K562 (cell line): ENCODE results near the gene C17orf113. TPM values are rescaled to one million over a fixed set of nuclear protein-coding genes. Genes with fewer than 3 reads are reported as not detected.

ENCODE experiments used
- ATF1 ChIP-seq, 2 experiments: fragments of 450-650 bp in 1 of 2; IDR thresholded peaks; 2 replicates each; pipeline ENCODE4 v1.6.1; 2016; ENCODE audit warnings: missing compliant biosample characterization in 1 of 2, missing genetic modification characterization in 1 of 2
- BACH1 ChIP-seq: fragments of 200-800 bp; sonication (Bioruptor generic); IDR thresholded peaks from 2 replicates; pipeline ENCODE4 v1.6.1; 2016; ENCODE audit warnings: missing genetic modification characterization, missing compliant biosample characterization
- CBX1 ChIP-seq: sonication (generic); IDR thresholded peaks from 2 replicates; pipeline ENCODE4 v1.6.1; 2016; ENCODE audit warnings: antibody characterized with exemption, low read depth, mild to moderate bottlenecking
- HDAC3 ChIP-seq: fragments of 450-650 bp; IDR thresholded peaks from 2 replicates; pipeline ENCODE4 v1.6.1; 2018; ENCODE audit warnings: borderline replicate concordance, mild to moderate bottlenecking, moderate library complexity; ENCODE audit not compliant: partially characterized antibody
- HDGF ChIP-seq: fragments of 450-650 bp; IDR thresholded peaks from 2 replicates; pipeline ENCODE4 v1.6.1; 2016
- ILK ChIP-seq: fragments of 450-650 bp; IDR thresholded peaks from 2 replicates; pipeline ENCODE4 v1.6.1; 2016; ENCODE audit warnings: missing genetic modification characterization, low read depth, mild to moderate bottlenecking, missing compliant biosample characterization, moderate library complexity, borderline replicate concordance
- JUND ChIP-seq, 2 experiments: IDR thresholded peaks; 2 replicates in 1 of 2; 3 replicates in 1 of 2; pipeline ENCODE4 v1.6.1; 2011; ENCODE audit warnings: borderline replicate concordance in 2 of 2, low read depth in 2 of 2, low read length in 2 of 2, improper control_type of control experiment in 1 of 2, missing biosample characterization in 1 of 2, missing genetic modification characterization in 1 of 2, missing genetic modification reagents in 1 of 2
- MCM3 ChIP-seq: fragments of 450-650 bp; IDR thresholded peaks from 2 replicates; pipeline ENCODE4 v1.6.1; 2016
- NELFE ChIP-seq: IDR thresholded peaks from 2 replicates; pipeline ENCODE4 v1.6.1; 2011; ENCODE audit warnings: mild to moderate bottlenecking; ENCODE audit not compliant: insufficient read depth, insufficient read length
- NFE2 ChIP-seq: IDR thresholded peaks from 2 replicates; pipeline ENCODE4 v1.6.1; 2014; ENCODE audit warnings: antibody characterized with exemption, low read depth
- NFIC ChIP-seq: fragments of 450-650 bp; IDR thresholded peaks from 2 replicates; pipeline ENCODE4 v1.6.1; 2017; ENCODE audit warnings: mild to moderate bottlenecking, inconsistent platforms
- NR3C1 ChIP-seq: sonication (generic); formaldehyde crosslinking; IDR thresholded peaks from 2 replicates; pipeline ENCODE4 v1.8.1; 2022; ENCODE audit warnings: missing genetic modification reagents
- NUFIP1 ChIP-seq: fragments of 450-650 bp; IDR thresholded peaks from 2 replicates; pipeline ENCODE4 v1.6.1; 2018; ENCODE audit not compliant: partially characterized antibody
- PURB ChIP-seq: sonication (generic); formaldehyde crosslinking; IDR thresholded peaks from 2 replicates; pipeline ENCODE4 v1.9.0; 2021; ENCODE audit warnings: low read depth, mild to moderate bottlenecking, missing genetic modification reagents
- RBM14 ChIP-seq: fragments of 200-400 bp; formaldehyde crosslinking; IDR thresholded peaks from 2 replicates; pipeline ENCODE4 v1.6.1; 2018; ENCODE audit warnings: low read depth, mild to moderate bottlenecking, low read length, moderate library complexity, borderline replicate concordance; ENCODE audit not compliant: insufficient read depth
- SLC30A9 ChIP-seq: fragments of 250-450 bp; sonication (Bioruptor Pico); IDR thresholded peaks from 2 replicates; pipeline ENCODE4 v1.8.0; 2022; ENCODE audit warnings: mild to moderate bottlenecking, moderate library complexity
- YBX1 ChIP-seq: fragments of 450-650 bp; IDR thresholded peaks from 2 replicates; pipeline ENCODE4 v1.7.1; 2016; ENCODE audit warnings: mild to moderate bottlenecking
- ZBTB8A ChIP-seq: fragments of 450-650 bp; IDR thresholded peaks from 2 replicates; pipeline ENCODE4 v1.6.1; 2018; ENCODE audit warnings: mild to moderate bottlenecking, moderate library complexity; ENCODE audit not compliant: partially characterized antibody
- ZFP30 ChIP-seq: fragments of 250-450 bp; sonication (Bioruptor Pico); IDR thresholded peaks from 2 replicates; pipeline ENCODE4 v1.8.0; 2022; ENCODE audit warnings: moderate library complexity, mild to moderate bottlenecking, inconsistent platforms, borderline replicate concordance
- ZNF239 ChIP-seq: fragments of 250-450 bp; sonication (Bioruptor Pico); IDR thresholded peaks from 2 replicates; pipeline ENCODE4 v1.4.0; 2020; ENCODE audit warnings: mild to moderate bottlenecking
- ZNF384 ChIP-seq: IDR thresholded peaks from 2 replicates; pipeline ENCODE4 v1.6.1; 2012; ENCODE audit warnings: low read depth, low read length, improper control_type of control experiment
- ZNF507 ChIP-seq: conservative IDR thresholded peaks from 2 replicates; pipeline ENCODE4 v1.6.1; 2017; ENCODE audit warnings: missing genetic modification characterization, missing compliant biosample characterization
- ZNF77 ChIP-seq: fragments of 250-450 bp; sonication (Bioruptor Pico); IDR thresholded peaks from 2 replicates; pipeline ENCODE4 v1.5.0; 2020
- ZNF780A ChIP-seq: fragments of 250-450 bp; sonication (Bioruptor Pico); IDR thresholded peaks from 2 replicates; pipeline ENCODE4 v1.5.0; 2021; ENCODE audit warnings: mild to moderate bottlenecking
- polyA plus RNA-seq, 8 experiments: library from polyadenylated mRNA; depleted of rRNA in 4 of 8; stranded (reverse) in 5 of 8; unstranded in 3 of 8; fragments of >200 nt; fragmentation: Nextera tagmentation in 2 of 8; fragmentation: Illumina TruSeq in 1 of 8; extraction: Ambion mirVana in 2 of 8; extraction: Trizol in 1 of 8; gene quantifications; 2 replicates each; pipeline versions ENCODE4 v1.2.1 to v1.2.3, GENCODE V29; 2011 to 2014; ENCODE audit warnings: inconsistent platforms in 1 of 8, missing spikeins in 1 of 8
- total RNA-seq, 7 experiments: library from RNA; depleted of rRNA in 6 of 7; stranded (reverse); fragments of >200 nt in 6 of 7; fragmentation: Illumina TruSeq in 2 of 7; extraction: Trizol in 2 of 7; gene quantifications; 2 replicates each; pipeline versions ENCODE4 v1.2.1 to v1.2.3, GENCODE V29; 2011 to 2021; ENCODE audit warnings: low replicate concordance in 1 of 7
- TF ChIP-seq, protein P1 (sequence below): fragments of 150-350 bp; IDR thresholded peaks from 2 replicates; pipeline ENCODE4 v1.6.1; 2014; ENCODE audit warnings: low read depth, mild to moderate bottlenecking, low read length, borderline replicate concordance
- TF ChIP-seq, protein P2 (sequence below): sonication (generic); formaldehyde crosslinking; IDR thresholded peaks from 2 replicates; pipeline ENCODE4 v1.8.0; 2022; ENCODE audit warnings: missing genetic modification reagents, mild to moderate bottlenecking, moderate library complexity, borderline replicate concordance

Gene C17orf113
- total and polyA plus RNA-seq, 9 of the 15 experiments (the other 6 are each of a cell fraction or from before 2014, with no cell fraction given) = 0.10 to 1.2 (median 0.31) TPM

DNA sequence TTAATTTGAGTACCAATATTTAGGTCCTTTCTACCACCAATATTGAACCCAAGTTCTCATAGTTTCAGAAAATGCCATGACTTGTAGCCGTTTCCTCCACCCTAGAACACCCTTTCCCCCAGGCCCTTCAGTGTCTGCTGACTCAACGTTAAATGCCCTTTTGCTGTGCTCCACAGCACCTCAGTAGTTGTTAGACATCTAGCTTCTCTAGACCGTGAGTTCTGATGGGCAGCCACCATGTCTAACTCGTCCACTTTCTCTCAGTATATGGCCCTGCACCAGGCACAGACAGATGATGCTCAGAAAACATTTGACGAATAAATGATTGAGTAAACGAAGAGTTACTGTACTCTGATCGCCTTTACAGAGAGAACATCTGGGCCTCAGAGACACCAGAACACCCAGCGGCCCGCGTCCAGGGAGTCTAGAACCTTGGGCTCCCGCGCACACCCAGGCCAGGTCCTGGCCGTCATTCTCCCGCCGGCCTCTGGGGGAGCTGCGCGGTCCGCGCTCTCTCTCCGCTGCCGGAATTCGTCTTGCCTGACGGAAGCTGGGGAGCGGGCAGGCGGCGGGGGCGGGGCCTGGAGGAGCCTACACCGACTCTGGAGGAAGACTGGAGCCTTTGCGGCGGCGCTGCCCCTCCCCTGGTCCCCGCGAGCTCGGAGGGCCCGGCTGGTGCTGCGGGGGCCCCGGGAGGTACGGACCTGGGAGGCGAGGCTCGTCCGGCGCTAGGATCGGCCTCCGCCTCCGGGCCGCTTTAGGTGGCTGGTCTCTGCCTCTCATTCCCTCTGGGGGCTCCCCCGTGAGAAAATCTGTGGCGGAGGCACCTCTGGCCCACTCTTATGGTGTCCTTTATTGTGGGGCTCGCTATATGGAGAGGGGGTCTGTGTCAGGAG, 30.6 kb downstream of the C17orf113 start, which contains the start of gene NKIRAS2 (continued):
- TF ChIP-seq, protein P1, sequence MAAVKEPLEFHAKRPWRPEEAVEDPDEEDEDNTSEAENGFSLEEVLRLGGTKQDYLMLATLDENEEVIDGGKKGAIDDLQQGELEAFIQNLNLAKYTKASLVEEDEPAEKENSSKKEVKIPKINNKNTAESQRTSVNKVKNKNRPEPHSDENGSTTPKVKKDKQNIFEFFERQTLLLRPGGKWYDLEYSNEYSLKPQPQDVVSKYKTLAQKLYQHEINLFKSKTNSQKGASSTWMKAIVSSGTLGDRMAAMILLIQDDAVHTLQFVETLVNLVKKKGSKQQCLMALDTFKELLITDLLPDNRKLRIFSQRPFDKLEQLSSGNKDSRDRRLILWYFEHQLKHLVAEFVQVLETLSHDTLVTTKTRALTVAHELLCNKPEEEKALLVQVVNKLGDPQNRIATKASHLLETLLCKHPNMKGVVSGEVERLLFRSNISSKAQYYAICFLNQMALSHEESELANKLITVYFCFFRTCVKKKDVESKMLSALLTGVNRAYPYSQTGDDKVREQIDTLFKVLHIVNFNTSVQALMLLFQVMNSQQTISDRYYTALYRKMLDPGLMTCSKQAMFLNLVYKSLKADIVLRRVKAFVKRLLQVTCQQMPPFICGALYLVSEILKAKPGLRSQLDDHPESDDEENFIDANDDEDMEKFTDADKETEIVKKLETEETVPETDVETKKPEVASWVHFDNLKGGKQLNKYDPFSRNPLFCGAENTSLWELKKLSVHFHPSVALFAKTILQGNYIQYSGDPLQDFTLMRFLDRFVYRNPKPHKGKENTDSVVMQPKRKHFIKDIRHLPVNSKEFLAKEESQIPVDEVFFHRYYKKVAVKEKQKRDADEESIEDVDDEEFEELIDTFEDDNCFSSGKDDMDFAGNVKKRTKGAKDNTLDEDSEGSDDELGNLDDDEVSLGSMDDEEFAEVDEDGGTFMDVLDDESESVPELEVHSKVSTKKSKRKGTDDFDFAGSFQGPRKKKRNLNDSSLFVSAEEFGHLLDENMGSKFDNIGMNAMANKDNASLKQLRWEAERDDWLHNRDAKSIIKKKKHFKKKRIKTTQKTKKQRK = no peak
- TF ChIP-seq NELFE (no peak), ATF1 (CRISPR knock-in tag; IDR thresholded peaks at IDR 0.05) (no peak), ATF1 (tag; IDR thresholded peaks at IDR 0.05) (peak; percentile 57), SLC30A9 (CRISPR knock-in tag) (no peak), NFE2 (no peak), MCM3 (no peak), NR3C1 (CRISPR knock-in tag) (no peak), ZNF780A (CRISPR knock-in tag) (no peak), ILK (tag) (no peak), ZNF239 (no peak), RBM14 (no peak), ZNF384 (no peak), JUND (IDR thresholded peaks at IDR 0.05; ENCODE audit: borderline replicate concordance, low read depth, low read length) (peak; percentile 51; the same call in 1 of the 2 replicates), JUND (tag; IDR thresholded peaks at IDR 0.05; ENCODE audit: borderline replicate concordance, low read depth, low read length) (no peak), ZFP30 (CRISPR knock-in tag) (no peak), NFIC (no peak), HDGF (no peak), CBX1 (0 out of 2 replicates have a peak, but pooled peaks have one; percentile 72), HDAC3 (no peak), PURB (CRISPR knock-in tag) (no peak), NUFIP1 (no peak), ZNF507 (tag) (no peak), ZNF77 (no peak), YBX1 (no peak), ZBTB8A (no peak), BACH1 (no peak)
- TF ChIP-seq, protein P2, sequence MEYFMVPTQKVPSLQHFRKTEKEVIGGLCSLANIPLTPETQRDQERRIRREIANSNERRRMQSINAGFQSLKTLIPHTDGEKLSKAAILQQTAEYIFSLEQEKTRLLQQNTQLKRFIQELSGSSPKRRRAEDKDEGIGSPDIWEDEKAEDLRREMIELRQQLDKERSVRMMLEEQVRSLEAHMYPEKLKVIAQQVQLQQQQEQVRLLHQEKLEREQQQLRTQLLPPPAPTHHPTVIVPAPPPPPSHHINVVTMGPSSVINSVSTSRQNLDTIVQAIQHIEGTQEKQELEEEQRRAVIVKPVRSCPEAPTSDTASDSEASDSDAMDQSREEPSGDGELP (CRISPR knock-in tag) = peak; percentile 75; the same call in 1 of the 2 replicates
